Measurements from ENCODE around the gene HDLBP.

DNA sequence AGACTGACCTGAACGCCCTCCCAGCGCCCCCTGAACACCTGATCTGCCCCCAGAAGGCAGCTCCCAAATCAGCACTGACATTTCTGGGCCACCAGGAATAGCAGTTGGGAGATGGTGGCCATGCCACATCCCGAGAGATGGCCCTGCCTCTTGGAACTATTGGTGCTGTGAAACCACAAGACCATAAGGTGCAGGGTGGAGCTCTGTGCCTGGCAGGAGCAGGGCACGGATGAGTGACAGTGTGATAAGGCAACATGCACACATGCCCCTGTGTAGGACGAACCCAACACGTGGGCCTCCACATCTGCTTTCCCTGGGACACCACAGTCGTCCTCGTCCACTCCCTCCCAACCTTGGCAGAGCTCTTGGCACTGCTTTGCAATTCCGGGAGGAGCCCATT, 100.1 kb downstream of the HDLBP start:
- TF ChIP-seq FOXP2 (optimal IDR thresholded peaks at IDR 0.05; ENCODE audit: borderline replicate concordance, extremely low read depth, extremely low read length, insufficient read depth): no peak
- no peak for TF ChIP-seq REST (IDR thresholded peaks at IDR 0.05; ENCODE audit: insufficient read depth in 1 of 2, low read depth in 2 of 2, low read length in 2 of 2)
- TF ChIP-seq TAF1 (IDR thresholded peaks at IDR 0.05; ENCODE audit: borderline replicate concordance, insufficient read depth, low read length): no peak

Data from PFSK-1 (cell line).